Smooth muscle cell (in vitro differentiated cells): ENCODE data around the gene SYPL1. TPM values are rescaled to one million over a fixed set of nuclear protein-coding genes. Genes with fewer than 3 reads are reported as not detected.

Experiments
- DNase-seq: peaks from one replicate; lab custom pipeline; 2025; ENCODE audit not compliant: unreplicated experiment; lab: John Stamatoyannopoulos, UW
- H2AFZ ChIP-seq: fragments of 200-600 bp; sonication (generic); 2 replicates; pipeline ENCODE4 v1.6.0; 2016; ENCODE audit warnings: antibody characterized with exemption, low read depth, mild to moderate bottlenecking
- H3F3A ChIP-seq: fragments of 200-600 bp; sonication (generic); 2 replicates; pipeline ENCODE4 v1.6.0; 2017; ENCODE audit warnings: antibody characterized with exemption, low read depth
- H3K27ac ChIP-seq: fragments of 200-600 bp; sonication (generic); 2 replicates; pipeline ENCODE4 v1.5.1; 2016; ENCODE audit warnings: low read depth, mild to moderate bottlenecking
- H3K27me3 ChIP-seq: fragments of 200-600 bp; sonication (generic); 2 replicates; pipeline ENCODE4 v1.6.1; 2016; ENCODE audit warnings: low read depth, mild to moderate bottlenecking
- H3K36me3 ChIP-seq: fragments of 200-600 bp; sonication (generic); 2 replicates; pipeline ENCODE4 v1.5.1; 2016; ENCODE audit warnings: low read depth
- H3K4me1 ChIP-seq: fragments of 200-600 bp; sonication (generic); 2 replicates; pipeline ENCODE4 v1.5.1; 2016; ENCODE audit warnings: low read depth
- H3K4me2 ChIP-seq: fragments of 200-600 bp; sonication (generic); 2 replicates; pipeline ENCODE4 v1.6.0; 2016; ENCODE audit warnings: mild to moderate bottlenecking
- H3K4me3 ChIP-seq: fragments of 200-600 bp; sonication (generic); 2 replicates; pipeline ENCODE4 v1.5.1; 2016; ENCODE audit warnings: mild to moderate bottlenecking
- H3K79me2 ChIP-seq: fragments of 200-600 bp; sonication (generic); 2 replicates; pipeline ENCODE4 v1.6.0; 2016; ENCODE audit warnings: low read depth, mild to moderate bottlenecking
- H3K9ac ChIP-seq: fragments of 200-600 bp; sonication (generic); 2 replicates; pipeline ENCODE4 v1.6.0; 2016; ENCODE audit warnings: low read depth
- H3K9me3 ChIP-seq: fragments of 200-600 bp; sonication (generic); replicated peaks from 2 replicates; pipeline ENCODE4 v1.5.1; 2016; ENCODE audit warnings: low read depth
- H4K20me1 ChIP-seq: fragments of 200-600 bp; sonication (generic); 2 replicates; pipeline ENCODE4 v1.6.0; 2016; ENCODE audit warnings: low read depth
- CTCF ChIP-seq: fragments of 200-600 bp; sonication (generic); IDR thresholded peaks from 2 replicates; pipeline ENCODE4 v1.5.1; 2017; ENCODE audit warnings: borderline replicate concordance, mild to moderate bottlenecking, antibody characterized with exemption; ENCODE audit not compliant: insufficient read depth, poor library complexity, severe bottlenecking
- WGBS: methylation state at CpG from one replicate; pipeline ENCODE4 v1.1.7; 2016; ENCODE audit warnings: low lambda C conversion rate; 5-methylcytosine and 5-hydroxymethylcytosine counted together
- polyA plus RNA-seq: library from polyadenylated mRNA; unstranded; fragments of >200 nt; fragmentation: Nextera tagmentation; extraction: Ambion mirVana; gene quantifications from 2 replicates; pipeline ENCODE4 v1.2.1, GENCODE V29; 2016
- total RNA-seq: library from RNA; depleted of rRNA; stranded (reverse); fragments of >200 nt; gene quantifications from 2 replicates; pipeline ENCODE4 v1.2.3, GENCODE V29; 2014

SYPL1 gene
- total and polyA plus RNA-seq, 2 experiments from 2014 or later = 75.2 to 107 TPM

- no peak for TF ChIP-seq CTCF
- no peaks in the 10 kb centered on the region for H4K20me1 ChIP-seq
- H3K4me2 ChIP-seq = no peak overlapping the region
- no peaks in the 10 kb centered on the region for H3K79me2 ChIP-seq
- DNase-seq = no peak
- no peaks in the 10 kb centered on the region for H3K36me3 ChIP-seq
- WGBS = 79% methylated on average over 7 of the region's 7 CpGs
- H3K4me3 ChIP-seq = no peak overlapping the region
- no peaks in the 10 kb centered on the region for H3K9me3 ChIP-seq
- peaks cover 16% of the 10 kb centered on the region for H3K4me1 ChIP-seq
- H2AFZ ChIP-seq = no peak overlapping the region
- H3K27ac ChIP-seq = no peak overlapping the region
- no peak overlapping the region for H3K9ac ChIP-seq
- H3K27me3 ChIP-seq = no peaks in the 10 kb centered on the region
- peaks cover 9% of the 10 kb centered on the region for H3F3A ChIP-seq
These were observed 57.1 kb downstream of the SYPL1 start for GRCh38 chr7:106054971-106055532.

GRCh38 chr7:106054156-106054910, 57.8 kb downstream of the SYPL1 start:
- Histone ChIP-seq H4K20me1 (no peaks in the 10 kb centered on the region), H3K36me3 (no peaks in the 10 kb centered on the region), H3K4me3 (no peak overlapping the region), H3K27me3 (no peaks in the 10 kb centered on the region), H3K4me1 (peaks cover 16% of the 10 kb centered on the region), H3F3A (peaks cover 9% of the 10 kb centered on the region), H3K79me2 (no peaks in the 10 kb centered on the region), H2AFZ (no peak overlapping the region), H3K27ac (no peak overlapping the region), H3K4me2 (no peak overlapping the region), H3K9me3 (no peaks in the 10 kb centered on the region), H3K9ac (no peak overlapping the region)
- WGBS = 92% methylated on average over 11 of the region's 11 CpGs
- no peak for DNase-seq
- TF ChIP-seq CTCF = no peak

GRCh38 chr7:106053109-106053508, 59.0 kb downstream of the SYPL1 start:
- no peak overlapping the region for H3K4me3 ChIP-seq
- no peak overlapping the region for H2AFZ ChIP-seq
- no peak overlapping the region for H3K4me2 ChIP-seq
- H3F3A ChIP-seq = peaks cover 9% of the 10 kb centered on the region
- no peaks in the 10 kb centered on the region for H3K79me2 ChIP-seq
- no peaks in the 10 kb centered on the region for H4K20me1 ChIP-seq
- WGBS = 91% methylated on average over 5 of the region's 5 CpGs
- no peak overlapping the region for H3K9ac ChIP-seq
- no peak overlapping the region for H3K27ac ChIP-seq
- H3K36me3 ChIP-seq = no peaks in the 10 kb centered on the region
- peaks cover 10% of the 10 kb centered on the region for H3K4me1 ChIP-seq
- no peaks in the 10 kb centered on the region for H3K27me3 ChIP-seq
- DNase-seq = no peak
- no peaks in the 10 kb centered on the region for H3K9me3 ChIP-seq
- TF ChIP-seq CTCF = no peak

- Histone ChIP-seq H4K20me1 (no peaks in the 10 kb centered on the region), H3K9me3 (no peaks in the 10 kb centered on the region), H3K27me3 (no peaks in the 10 kb centered on the region), H3K27ac (no peak overlapping the region), H3K4me3 (no peak overlapping the region), H3K36me3 (no peaks in the 10 kb centered on the region), H3K79me2 (no peaks in the 10 kb centered on the region), H3K4me1 (peaks cover 8% of the 10 kb centered on the region), H3K9ac (no peak overlapping the region), H3F3A (peaks cover 9% of the 10 kb centered on the region), H3K4me2 (no peak overlapping the region), H2AFZ (no peak overlapping the region)
- DNase-seq = no peak
- no peak for TF ChIP-seq CTCF
- WGBS = 86% methylated on average over 2 of the region's 2 CpGs
These were observed 59.4 kb downstream of the SYPL1 start for GRCh38 chr7:106052681-106053080.
